GM21717 (cell line): Measurements from ENCODE around the gene CPNE2.

Experiments
- ATAC-seq: cut with Tn5 transposase; IDR thresholded peaks from one replicate; pipeline ENCODE4 v1.9.1; 2021; ENCODE audit warnings: mild to moderate bottlenecking, moderate library complexity; ENCODE audit not compliant: unreplicated experiment

CPNE2 gene

GRCh38 chr16:57141822-57142631, 49.6 kb downstream of the CPNE2 start:
- no peak for ATAC-seq

- ATAC-seq: no peak
Observed at GRCh38 chr16:57143149-57143921, 51.0 kb downstream of the CPNE2 start.

- ATAC-seq: no peak
Observed at GRCh38 chr16:57144027-57144426, 51.6 kb downstream of the CPNE2 start.

GRCh38 chr16:57145046-57146021, 53.0 kb downstream of the CPNE2 start:
- no peak for ATAC-seq

- no peak for ATAC-seq
Observed at GRCh38 chr16:57146040-57146647, 53.8 kb downstream of the CPNE2 start.

- ATAC-seq: no peak
Observed at GRCh38 chr16:57146735-57147134, 54.4 kb downstream of the CPNE2 start.

- ATAC-seq: no peak
Observed at GRCh38 chr16:57147381-57148221, 55.2 kb downstream of the CPNE2 start.

GRCh38 chr16:57148481-57148880, 56.1 kb downstream of the CPNE2 start:
- no peak for ATAC-seq

- no peak for ATAC-seq
Observed at GRCh38 chr16:57149391-57149790, 57.0 kb downstream of the CPNE2 start.

GRCh38 chr16:57150682-57151330, 58.4 kb downstream of the CPNE2 start:
- ATAC-seq: no peak

GRCh38 chr16:57151369-57151768, 59.0 kb downstream of the CPNE2 start:
- no peak for ATAC-seq

GRCh38 chr16:57152096-57153093, 60.0 kb downstream of the CPNE2 start:
- no peak for ATAC-seq

- ATAC-seq: no peak
Observed at GRCh38 chr16:57153841-57154240, 61.5 kb downstream of the CPNE2 start.

- no peak for ATAC-seq
Observed at GRCh38 chr16:57155702-57156350, 63.4 kb downstream of the CPNE2 start.

- ATAC-seq: no peak
Observed at GRCh38 chr16:57156351-57156703, 63.9 kb downstream of the CPNE2 start.

GRCh38 chr16:57157533-57157932, 65.2 kb downstream of the CPNE2 start:
- no peak for ATAC-seq

GRCh38 chr16:57159447-57159846, 67.1 kb downstream of the CPNE2 start:
- ATAC-seq: no peak

- no peak for ATAC-seq
Observed at GRCh38 chr16:57163842-57164241, 71.5 kb downstream of the CPNE2 start.
